Skeletal muscle tissue (tissue), 4 donors: ENCODE data around the gene DNAJC16. TPM values are rescaled to one million over a fixed set of nuclear protein-coding genes. Genes with fewer than 3 reads are reported as not detected.
A peak's percentile ranks its signal among the peaks of the same experiment; 100 is the strongest.
"Not testable (repeated sequence)": the region's sequence is repeated elsewhere in the genome, so short reads cannot be mapped to it uniquely, and the experiment has no call there.

ENCODE experiments used
- H3K27ac ChIP-seq: one replicate; pipeline ENCODE4 v1.7.0; 2013; ENCODE audit warnings: mild to moderate bottlenecking, low read depth, low read length, inconsistent platforms
- H3K27me3 ChIP-seq, 3 donors: one replicate each; pipeline ENCODE4 v1.7.0; 2013; ENCODE audit warnings: low read length in 3 of 3; ENCODE audit not compliant: control insufficient read depth in 3 of 3, insufficient read depth in 3 of 3
- H3K36me3 ChIP-seq, 3 donors: one replicate each; pipeline ENCODE4 v1.7.0; 2013; ENCODE audit warnings: low read length in 3 of 3; ENCODE audit not compliant: control insufficient read depth in 3 of 3, insufficient read depth in 3 of 3
- H3K4me1 ChIP-seq, 3 donors: one replicate each; pipeline ENCODE4 v1.7.0; 2013; ENCODE audit warnings: low read length in 3 of 3, mild to moderate bottlenecking in 3 of 3; ENCODE audit not compliant: control insufficient read depth in 3 of 3, insufficient read depth in 3 of 3
- H3K4me3 ChIP-seq, 3 donors: one replicate each; pipeline ENCODE4 v1.7.0; 2013; ENCODE audit warnings: low read length in 3 of 3
- H3K9ac ChIP-seq, 3 donors: one replicate each; pipeline ENCODE4 v1.7.0; 2013; ENCODE audit warnings: low read length in 3 of 3, mild to moderate bottlenecking in 3 of 3, moderate library complexity in 2 of 3, low read depth in 1 of 3
- H3K9me3 ChIP-seq, 3 donors: one replicate each; pipeline ENCODE4 v1.7.0; 2013; ENCODE audit warnings: low read length in 3 of 3; ENCODE audit not compliant: control insufficient read depth in 3 of 3
- total RNA-seq: library from RNA; depleted of rRNA; stranded (reverse); fragments of >200 nt; gene quantifications from one replicate; pipeline ENCODE4 v1.2.3, GENCODE V29; 2014
- donor health status: Osteomylitis.

Gene DNAJC16
- total RNA-seq, 1 donor from 2014 or later = 16.7 TPM

DNA sequence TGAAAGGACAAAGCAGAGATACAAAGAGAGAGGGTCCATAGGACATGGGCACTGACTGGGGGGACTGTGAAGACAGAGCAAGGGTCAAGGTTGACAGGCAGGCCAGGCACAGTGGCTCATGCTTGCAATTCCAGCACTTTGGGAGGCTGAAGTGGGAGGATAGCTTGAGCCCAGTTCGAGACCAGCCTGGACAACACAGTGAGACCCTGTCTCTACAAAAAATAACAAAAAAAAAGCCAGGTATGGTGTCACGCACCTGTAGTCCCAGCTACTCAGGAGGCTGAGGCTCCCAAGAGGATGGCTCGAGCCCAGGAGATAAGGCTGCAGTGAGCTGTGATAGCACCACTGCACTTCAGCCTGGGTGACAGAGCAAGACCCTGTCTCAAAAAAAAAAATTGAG lies 7.0 kb upstream of the DNAJC16 start:
- H3K4me3 ChIP-seq = no peak overlapping the region
- peaks cover 6 to 9% (median 8%) of the 10 kb centered on the region in 3 donors for H3K4me1 ChIP-seq

DNA sequence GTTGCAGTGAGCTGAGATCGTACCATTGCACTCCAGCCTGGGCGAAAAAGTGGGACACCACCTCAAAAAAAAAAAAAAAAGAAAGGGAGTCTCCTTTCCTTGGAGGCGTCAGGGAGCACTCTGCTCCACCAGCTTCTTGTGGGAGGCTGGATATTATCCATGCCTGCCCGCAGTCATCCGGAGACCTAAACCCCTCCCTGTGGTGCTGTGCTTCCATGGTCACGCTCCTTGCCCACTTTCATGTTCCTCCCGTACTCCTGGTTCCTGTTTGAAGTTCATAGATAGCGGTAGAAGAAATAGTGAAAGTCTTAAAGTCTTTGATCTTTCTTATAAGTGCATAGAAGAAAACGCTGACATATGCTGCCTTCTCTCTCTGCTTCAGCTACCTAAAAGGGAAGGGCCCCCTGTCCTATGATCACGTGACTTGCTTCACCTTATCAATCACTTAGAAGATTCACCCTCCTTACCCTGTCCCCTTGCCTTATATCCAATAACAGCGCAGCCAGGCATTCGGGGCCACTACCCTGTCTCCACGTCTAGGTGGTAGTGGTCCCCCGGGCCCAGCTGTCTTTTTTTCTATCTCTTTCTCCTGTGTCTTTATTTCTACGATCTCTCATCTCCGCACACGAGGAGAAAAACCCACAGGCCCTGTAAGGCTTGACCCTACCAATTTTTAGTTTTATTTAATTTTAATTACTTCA lies 5.3 kb upstream of the DNAJC16 start:
- not testable (repeated sequence) for H3K27me3 ChIP-seq, H3K9me3 ChIP-seq, H3K27ac ChIP-seq, H3K4me3 ChIP-seq, H3K9ac ChIP-seq
- Histone ChIP-seq H3K4me1 (peaks cover 16 to 20% (median 18%) of the 10 kb centered on the region in 3 donors), H3K36me3 (peaks cover 7 to 11% (median 9%) of the 10 kb centered on the region in 3 donors)

More for the DNA sequence above, 7.0 kb upstream of the DNAJC16 start:
- no peaks in the 10 kb centered on the region for H3K9me3 ChIP-seq
- no peak overlapping the region for H3K9ac ChIP-seq
- H3K27ac ChIP-seq = no peak overlapping the region
- peaks cover 7 to 14% (median 9%) of the 10 kb centered on the region in 3 donors for H3K36me3 ChIP-seq
- no peaks in the 10 kb centered on the region for H3K27me3 ChIP-seq

DNA sequence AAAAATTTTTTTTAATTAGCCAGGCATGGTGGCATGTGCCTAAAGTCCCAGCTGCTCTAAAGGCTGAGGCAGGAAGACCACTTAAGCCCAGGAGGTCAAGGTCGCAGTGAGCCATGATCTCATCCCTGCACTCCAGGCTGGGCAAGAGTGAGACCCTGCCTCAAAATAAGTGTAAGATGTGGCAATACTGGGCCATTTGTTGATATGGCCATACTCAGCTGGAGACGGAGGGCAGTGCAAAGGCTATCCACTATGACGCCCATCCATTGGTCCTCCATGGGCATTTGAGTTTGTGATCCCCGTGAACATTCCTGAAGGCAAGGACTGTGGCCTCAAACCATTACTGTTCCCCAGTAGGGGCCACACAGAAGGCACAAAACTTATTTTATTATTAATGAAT lies 4.1 kb upstream of the DNAJC16 start:
- Histone ChIP-seq H3K9me3 (no peaks in the 10 kb centered on the region), H3K27me3 (no peaks in the 10 kb centered on the region), H3K4me3 (no peak overlapping the region), H3K4me1 (peaks cover 20 to 24% (median 24%) of the 10 kb centered on the region in 3 donors), H3K36me3 (peaks cover 0 to under 1% (median 0%) of the 10 kb centered on the region in 3 donors), H3K9ac (no peak overlapping the region), H3K27ac (no peak overlapping the region)

DNA sequence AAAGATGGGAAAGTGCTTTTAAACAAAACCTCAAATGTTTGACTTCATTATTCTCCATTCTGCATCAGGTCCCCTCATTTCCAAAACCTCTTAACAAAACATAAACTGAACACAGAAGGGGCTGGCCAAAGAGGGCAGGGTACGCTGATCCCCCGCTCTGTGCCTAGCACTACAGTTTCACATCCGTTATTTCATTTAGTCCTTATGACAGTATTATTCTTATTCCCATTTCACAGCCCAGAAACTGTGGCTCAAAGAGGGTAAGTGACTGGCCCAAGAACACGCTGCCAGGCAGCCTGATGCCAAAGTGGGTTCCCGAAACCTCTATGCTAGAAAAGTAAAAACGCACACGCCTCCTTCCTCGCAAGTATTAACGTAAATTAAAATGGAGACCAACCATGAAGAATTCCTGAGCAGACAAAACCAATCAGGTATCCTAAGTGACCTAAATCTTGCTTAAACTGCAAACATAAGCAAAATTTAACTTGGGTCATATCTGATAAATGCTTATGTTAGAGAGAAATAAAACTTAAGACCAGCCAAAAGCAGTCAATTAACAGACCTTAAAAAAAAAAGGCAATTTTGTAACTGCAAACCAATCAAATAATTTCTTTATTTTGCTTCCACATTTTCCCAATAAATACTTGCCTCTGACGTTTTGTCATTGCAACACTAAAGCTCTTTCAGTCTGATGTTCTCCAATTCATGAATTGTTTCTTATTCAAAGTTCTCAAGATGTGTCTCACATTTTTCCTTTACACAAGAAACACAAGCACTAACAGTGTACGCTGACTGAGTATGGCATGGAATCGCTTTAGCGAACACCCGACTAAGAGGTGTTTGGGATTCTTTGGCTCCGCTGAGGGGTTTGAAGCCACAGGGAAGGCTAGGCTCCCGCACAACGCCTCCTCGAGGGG lies 3.3 kb upstream of the DNAJC16 start:
- H3K9me3 ChIP-seq = no peaks in the 10 kb centered on the region
- H3K9ac ChIP-seq = peak overlapping the region; percentile 73 to 93 (median 84)
- H3K4me1 ChIP-seq = peaks cover 24 to 28% (median 27%) of the 10 kb centered on the region in 3 donors
- peak overlapping the region; percentile 75 to 83 (median 81) for H3K4me3 ChIP-seq
- H3K36me3 ChIP-seq = no peaks in the 10 kb centered on the region
- no peaks in the 10 kb centered on the region for H3K27me3 ChIP-seq
- peak overlapping the region; percentile 91 for H3K27ac ChIP-seq

DNA sequence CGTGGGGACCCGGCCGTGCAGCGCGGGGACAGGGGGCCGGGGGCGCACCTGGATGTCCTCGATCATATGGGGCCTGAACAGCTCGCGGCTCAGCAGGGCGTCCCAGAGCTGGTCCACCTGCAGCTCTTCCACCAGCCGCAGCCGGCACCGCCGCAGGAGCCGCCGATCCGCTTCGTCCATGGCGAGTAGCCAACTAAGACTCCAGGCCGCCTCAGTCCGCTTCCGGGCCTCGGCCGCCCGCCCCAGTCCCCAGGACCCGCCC lies 2.7 kb upstream of the DNAJC16 start, which contains the start of gene CASP9:
TSS of gene CASP9 (minus strand) at position 195 of the 262 bp plus-strand sequence. CDS start at position 180, 15 bp downstream.
- H3K27ac ChIP-seq = peak within 1 kb of the TSS; percentile 95
- no peaks in the 10 kb centered on the region for H3K36me3 ChIP-seq
- H3K27me3 ChIP-seq = no peaks in the 10 kb centered on the region
- peaks cover 24 to 28% (median 27%) of the 10 kb centered on the region in 3 donors for H3K4me1 ChIP-seq
- H3K9me3 ChIP-seq = no peaks in the 10 kb centered on the region
- H3K9ac ChIP-seq = peak within 1 kb of the TSS; percentile 82 to 93 (median 84)
- peak within 1 kb of the TSS; percentile 83 to 85 (median 84) for H3K4me3 ChIP-seq

DNA sequence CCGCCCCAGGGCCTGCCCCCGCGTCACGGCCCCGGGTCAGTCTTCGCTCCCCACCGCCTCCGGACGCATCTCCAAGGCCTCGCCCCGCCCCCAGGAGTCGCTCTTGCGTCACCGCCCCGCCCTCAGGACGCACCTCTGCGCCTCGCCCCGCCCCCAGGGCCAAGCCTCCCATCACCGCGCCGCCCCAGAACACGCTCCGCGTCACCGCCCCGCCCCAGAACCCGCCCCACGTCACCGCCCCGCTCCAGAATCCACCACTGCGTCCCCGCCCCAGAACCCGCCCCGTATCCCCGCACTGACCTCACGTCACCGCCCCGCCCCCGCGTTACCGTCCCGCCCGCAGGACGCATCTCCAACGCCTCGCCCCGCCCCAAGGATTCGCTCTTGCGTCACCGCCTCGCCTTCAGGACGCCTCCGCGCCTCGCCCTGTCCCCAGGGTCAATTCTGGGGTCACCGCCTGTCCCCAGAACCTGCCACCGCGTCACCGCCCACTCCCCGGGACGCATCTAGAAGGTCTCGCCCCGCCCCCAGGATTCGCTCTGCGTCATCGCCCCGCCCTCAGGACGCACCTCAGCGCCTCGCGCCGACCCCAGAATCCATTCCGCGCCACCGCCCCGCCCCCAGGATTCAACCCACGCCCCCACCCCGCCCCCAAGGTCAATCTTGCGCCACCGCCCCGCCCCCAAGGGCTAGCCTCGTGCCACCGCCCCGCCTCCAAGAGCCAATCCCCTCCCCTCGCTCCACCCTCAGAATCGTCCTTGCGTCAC lies 2.2 kb upstream of the DNAJC16 start:
- no peaks in the 10 kb centered on the region for H3K27me3 ChIP-seq
- H3K9ac ChIP-seq = peak overlapping the region; percentile 82 to 86 (median 83)
- H3K4me3 ChIP-seq = peak overlapping the region; percentile 70 to 85 (median 83)
- H3K9me3 ChIP-seq = no peaks in the 10 kb centered on the region
- H3K27ac ChIP-seq = peak overlapping the region; percentile 95
- H3K4me1 ChIP-seq = peaks cover 24 to 28% (median 27%) of the 10 kb centered on the region in 3 donors
- no peaks in the 10 kb centered on the region for H3K36me3 ChIP-seq

DNA sequence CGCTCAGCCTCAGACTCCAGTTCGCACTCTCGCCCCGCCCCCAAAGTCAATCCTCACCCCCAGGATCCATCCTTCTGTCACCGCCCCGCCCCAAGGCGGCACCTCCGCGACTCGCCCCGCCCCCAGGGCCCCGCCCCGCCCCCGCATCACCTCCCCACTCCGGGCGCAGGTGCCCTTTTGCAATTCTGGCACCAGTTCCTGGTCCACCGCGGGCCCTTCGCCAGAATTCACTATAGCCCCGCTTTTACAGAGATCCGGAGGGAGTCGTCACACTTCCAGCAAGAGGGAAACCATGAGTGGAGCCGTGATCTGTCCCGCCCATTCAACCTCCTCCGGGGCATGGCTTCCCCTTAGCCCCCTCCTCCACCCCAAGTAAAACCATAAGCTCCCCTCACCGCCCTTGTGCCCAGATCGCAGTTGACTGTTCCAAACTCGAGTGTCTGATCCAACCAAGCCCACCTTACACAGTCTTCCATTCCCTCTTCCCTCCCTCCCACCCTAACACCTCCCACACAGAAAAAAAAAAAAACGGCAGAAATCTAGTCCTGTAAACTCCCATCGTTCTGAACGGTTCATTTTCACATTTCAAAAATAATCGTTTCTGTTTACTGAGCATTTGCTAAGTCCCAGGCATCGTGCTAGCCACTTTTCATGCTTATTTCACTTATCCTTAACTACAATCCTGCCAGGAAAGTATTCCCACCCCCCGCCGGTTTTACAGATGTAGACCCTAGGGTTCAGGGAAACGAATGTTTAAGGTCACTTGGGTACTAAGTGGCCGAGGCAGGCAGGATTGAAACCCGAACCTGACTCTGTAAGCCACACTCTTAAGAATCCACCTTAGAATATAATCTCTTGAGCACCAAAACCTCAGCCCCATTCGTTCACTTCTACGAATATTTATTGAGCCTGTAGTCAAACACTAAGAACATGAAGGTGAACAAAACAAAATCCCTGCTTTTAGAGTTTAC lies 1.3 kb upstream of the DNAJC16 start:
- Histone ChIP-seq H3K9ac (peak overlapping the region; percentile 57 to 81 (median 69)), H3K27me3 (no peaks in the 10 kb centered on the region), H3K36me3 (peaks cover 0 to 1% (median 0%) of the 10 kb centered on the region in 3 donors), H3K4me3 (peak overlapping the region; percentile 77 to 84 (median 83)), H3K27ac (peak overlapping the region; percentile 95), H3K4me1 (peaks cover 24 to 28% (median 27%) of the 10 kb centered on the region in 3 donors), H3K9me3 (no peaks in the 10 kb centered on the region)

DNA sequence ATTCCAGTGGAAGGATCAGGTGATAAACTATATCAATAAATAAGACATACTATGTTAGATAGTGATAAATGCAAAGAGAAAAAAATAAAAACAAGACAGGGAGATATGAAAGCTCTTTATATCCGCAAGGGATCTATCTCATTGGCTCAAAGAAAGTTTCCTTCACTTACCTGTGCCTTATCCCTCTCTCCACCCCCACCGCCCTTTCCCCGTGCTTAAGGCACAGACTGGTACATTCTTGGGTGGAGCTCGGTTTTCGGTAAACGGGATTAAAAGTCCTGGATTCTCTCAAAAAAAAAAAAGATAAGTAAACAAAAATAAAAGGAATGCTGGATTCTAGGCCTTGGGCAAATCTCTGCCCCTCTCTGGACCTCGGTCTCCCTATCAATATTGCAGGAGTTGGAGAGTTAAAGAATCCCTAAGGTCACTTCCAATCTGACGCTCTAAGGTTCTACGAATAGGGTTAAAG lies 593 bp upstream of the DNAJC16 start:
- H3K4me3 ChIP-seq = peak overlapping the region; percentile 69 to 88 (median 84)
- no peaks in the 10 kb centered on the region for H3K9me3 ChIP-seq
- no peaks in the 10 kb centered on the region for H3K27me3 ChIP-seq
- peaks cover 24 to 28% (median 27%) of the 10 kb centered on the region in 3 donors for H3K4me1 ChIP-seq
- peak overlapping the region; percentile 95 for H3K27ac ChIP-seq
- H3K36me3 ChIP-seq = peaks cover 2 to 6% (median 3%) of the 10 kb centered on the region in 3 donors
- H3K9ac ChIP-seq = peak overlapping the region; percentile 50 to 69 (median 57)
